Hippocampal formation (tissue), 2 donors: ENCODE data around the gene SLC4A8.
A peak's percentile ranks its signal among the peaks of the same experiment; 100 is the strongest.

ENCODE experiments used
- DNase-seq, 2 donors: peaks; one replicate each; lab custom pipeline; 2025; lab: John Stamatoyannopoulos, UW

The SLC4A8 gene

GRCh38 chr12:51395283-51396230 lies 29.1 kb upstream of the SLC4A8 start:
- DNase-seq, result no peak

GRCh38 chr12:51397670-51398069 lies 27.0 kb upstream of the SLC4A8 start:
- no peak for DNase-seq

- no peak for DNase-seq
Observed at GRCh38 chr12:51399891-51400290, 24.7 kb upstream of the SLC4A8 start.

- no peak for DNase-seq
Observed at GRCh38 chr12:51401020-51401419, 23.6 kb upstream of the SLC4A8 start.

DNA sequence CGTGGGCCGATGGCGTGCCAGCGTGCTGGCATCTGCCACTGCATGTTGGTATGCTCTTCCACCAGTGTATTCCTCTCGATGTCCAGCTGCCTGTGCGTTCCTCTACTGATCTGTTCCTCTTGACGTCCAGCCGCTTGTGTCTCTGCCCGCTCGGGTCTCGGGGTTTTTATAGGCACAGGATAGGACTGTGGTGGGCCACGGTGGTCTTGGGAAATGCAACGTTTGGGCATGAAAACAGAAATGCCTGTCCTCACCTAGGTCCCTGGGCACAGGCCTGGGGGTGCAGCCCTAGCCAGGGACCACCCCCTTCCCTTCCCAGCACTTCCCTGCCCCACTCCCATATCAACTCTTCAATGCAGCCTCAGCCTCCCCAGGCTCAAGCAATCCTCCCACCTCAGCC lies 23.1 kb upstream of the SLC4A8 start:
- no peak for DNase-seq

DNA sequence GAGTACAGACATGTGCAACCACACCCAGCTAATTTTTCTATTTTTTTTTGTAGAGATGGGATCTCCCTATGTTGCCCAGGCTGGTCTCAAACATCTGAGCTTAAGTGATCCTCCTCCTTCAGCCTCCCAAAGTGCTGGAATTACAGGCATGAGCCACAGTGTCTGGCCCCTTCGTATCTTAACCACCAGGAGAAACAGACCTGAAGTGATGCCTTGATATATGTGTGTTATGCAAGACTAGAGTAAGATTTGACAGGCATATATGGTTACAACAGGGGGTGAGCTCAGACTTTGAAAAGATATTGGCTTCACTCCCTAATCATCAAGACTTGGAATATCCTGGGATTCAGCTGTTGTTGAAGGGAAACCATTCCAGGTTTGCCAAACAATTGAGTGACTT lies 22.7 kb upstream of the SLC4A8 start:
- DNase-seq, result no peak

DNA sequence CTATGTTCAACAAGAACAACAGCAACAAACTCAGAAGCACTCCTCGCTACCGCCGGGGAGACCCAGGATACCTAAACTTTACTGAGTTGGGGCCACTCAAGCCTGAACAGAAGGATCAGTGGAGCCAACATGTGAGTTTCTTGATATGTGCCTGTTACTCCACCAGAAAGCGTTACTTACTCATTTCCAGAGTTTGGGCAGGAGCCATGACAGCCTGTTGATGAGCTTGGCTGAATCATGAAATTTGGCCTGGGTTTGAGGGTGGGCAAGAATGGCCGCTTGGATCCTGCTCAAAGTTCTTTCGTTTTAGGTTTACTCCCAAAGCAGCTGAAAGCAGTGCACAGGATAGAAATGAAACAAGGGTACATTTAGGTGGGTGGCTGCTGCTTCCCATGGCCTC lies 21.5 kb upstream of the SLC4A8 start:
- DNase-seq, result no peak

DNA sequence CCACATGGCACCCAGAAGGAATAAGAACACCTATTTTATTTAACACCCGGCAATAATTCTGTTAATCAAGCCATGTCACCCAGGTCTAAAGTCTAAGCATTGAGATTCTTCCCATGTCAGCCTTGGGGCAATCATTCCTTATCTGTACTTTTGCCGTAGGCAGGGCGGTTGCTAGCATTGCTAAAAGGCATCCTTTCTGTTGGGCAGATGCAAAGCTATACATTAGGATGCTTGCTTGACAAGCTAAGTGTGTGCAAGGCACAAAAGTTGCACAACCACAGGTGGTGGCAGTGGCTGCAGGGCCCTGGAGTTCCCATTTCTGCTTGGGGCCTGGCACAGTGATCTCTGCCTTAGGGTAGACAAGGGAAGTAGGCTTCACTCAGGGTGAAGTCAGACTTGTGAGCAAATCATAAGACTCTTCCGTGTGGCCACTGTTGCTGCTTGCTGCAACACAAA lies 20.9 kb upstream of the SLC4A8 start:
- DNase-seq, result peak in 1 of 2 donors; percentile 37

GRCh38 chr12:51404627-51405026 lies 20.0 kb upstream of the SLC4A8 start:
- DNase-seq, result no peak

DNA sequence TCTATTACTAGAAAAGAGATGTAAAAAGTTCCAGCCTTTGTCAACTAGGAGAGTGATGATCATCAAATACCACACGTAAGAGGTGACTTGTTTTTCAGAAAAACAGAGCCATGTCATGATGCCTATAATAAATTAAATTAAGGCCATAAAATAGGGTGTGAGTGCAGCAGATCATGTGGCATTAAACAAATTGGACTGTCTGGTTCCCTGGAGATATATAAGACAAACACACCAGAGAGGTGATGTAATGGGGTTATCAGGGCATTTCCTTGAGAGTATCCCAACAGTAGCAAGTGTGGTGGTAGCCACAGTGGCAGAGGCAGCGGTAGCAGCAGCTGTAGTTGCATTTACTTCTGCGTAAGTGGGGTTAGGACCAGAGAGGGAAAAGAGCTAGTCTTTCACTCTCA lies 18.8 kb upstream of the SLC4A8 start:
- no peak for DNase-seq

GRCh38 chr12:51406290-51406689 lies 18.3 kb upstream of the SLC4A8 start:
- DNase-seq, result no peak

DNA sequence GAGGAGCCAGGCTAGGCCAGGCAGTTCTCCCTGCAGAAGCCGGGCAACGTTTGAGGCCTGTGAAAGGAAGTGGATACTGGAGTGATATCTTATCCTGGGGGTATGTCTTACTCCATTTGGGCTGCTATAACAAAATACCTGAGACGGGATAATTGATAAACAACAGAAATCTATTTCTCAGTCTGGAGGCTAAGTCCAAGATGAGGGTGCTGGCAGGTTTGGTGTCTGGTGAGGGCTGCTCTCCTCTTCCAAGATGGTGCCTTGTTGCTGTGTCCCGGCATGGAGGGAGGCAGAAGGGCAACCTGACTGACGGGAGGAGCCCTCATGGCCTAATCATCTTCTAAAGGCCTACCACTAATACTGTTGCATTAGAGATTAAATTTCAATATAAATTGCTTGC lies 17.8 kb upstream of the SLC4A8 start:
- DNase-seq, result no peak

DNA sequence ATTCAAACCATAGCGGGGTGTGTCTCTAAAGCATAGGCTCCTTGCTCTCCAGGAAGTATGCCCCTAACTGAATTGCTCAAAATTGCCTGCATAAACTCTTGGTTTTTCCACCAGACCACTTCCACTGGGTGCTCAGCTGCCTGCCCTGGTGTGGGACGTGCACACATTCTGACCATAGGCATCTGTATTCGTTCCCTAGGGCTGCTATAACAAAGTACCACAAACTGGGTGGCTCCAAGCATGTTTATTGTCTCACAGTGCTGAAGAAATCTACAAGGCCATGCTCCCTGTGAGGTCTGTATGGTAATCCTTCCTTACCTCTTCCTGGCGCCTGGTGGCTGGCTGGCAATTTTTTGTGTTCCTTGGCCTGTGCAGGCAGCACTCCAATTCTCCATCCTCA lies 17.0 kb upstream of the SLC4A8 start:
- DNase-seq, result no peak

DNA sequence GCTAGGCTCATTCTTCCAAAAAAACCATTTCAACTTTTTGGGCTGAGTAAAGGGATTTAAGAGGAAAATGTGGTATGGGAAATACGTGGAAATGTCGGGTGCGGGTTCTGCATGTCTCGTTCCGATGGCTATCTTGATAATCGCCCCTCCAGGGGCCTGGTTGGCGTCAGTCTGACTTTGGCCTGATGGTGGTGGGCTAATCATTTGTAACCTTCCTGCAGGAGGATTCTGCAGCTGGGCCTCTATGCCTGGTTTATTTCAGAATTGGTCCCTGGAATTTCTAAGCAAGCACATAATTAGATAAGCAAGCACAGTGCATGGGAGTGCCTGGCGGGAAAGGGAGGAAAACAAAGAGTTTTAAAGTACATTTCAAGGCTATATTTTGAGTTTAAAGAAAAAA lies 14.8 kb upstream of the SLC4A8 start:
- no peak for DNase-seq

GRCh38 chr12:51413149-51413548 lies 11.5 kb upstream of the SLC4A8 start:
- DNase-seq, result no peak

- no peak for DNase-seq
Observed at GRCh38 chr12:51413791-51414190, 10.8 kb upstream of the SLC4A8 start.

GRCh38 chr12:51415931-51416330 lies 8.7 kb upstream of the SLC4A8 start:
- no peak for DNase-seq

- DNase-seq, result no peak
Observed at GRCh38 chr12:51417826-51418225, 6.8 kb upstream of the SLC4A8 start.

GRCh38 chr12:51419425-51420193 lies 5.0 kb upstream of the SLC4A8 start:
- DNase-seq, result no peak

- DNase-seq, result peak; percentile 58 to 83
Observed at GRCh38 chr12:51421266-51421884, 3.3 kb upstream of the SLC4A8 start.

- DNase-seq, result no peak
Observed at GRCh38 chr12:51424094-51424661, 453 bp upstream of the SLC4A8 start.

- no peak for DNase-seq
Observed at GRCh38 chr12:51428256-51428655, 3.6 kb downstream of the SLC4A8 start.
